GM12878 (cell line): ENCODE measurements around the gene PRKAG3.

Experiments used
- BHLHE40 ChIP-seq, 2 experiments: fragments of 450-650 bp in 1 of 2; IDR thresholded peaks; 2 replicates each; pipeline ENCODE4 v1.6.1; 2011 to 2017; ENCODE audit warnings: low read depth in 2 of 2, borderline replicate concordance in 1 of 2, improper control_type of control experiment in 1 of 2, low read length in 1 of 2, mild to moderate bottlenecking in 1 of 2
- BRCA1 ChIP-seq: IDR thresholded peaks from 2 replicates; pipeline ENCODE4 v1.6.1; 2011; ENCODE audit warnings: low read depth, low read length, improper control_type of control experiment
- CEBPB ChIP-seq, 2 experiments: fragments of 150-350 bp in 1 of 2; IDR thresholded peaks; 2 replicates each; pipeline ENCODE4 v1.6.1; 2012 to 2014; ENCODE audit warnings: low read depth in 2 of 2, low read length in 2 of 2, borderline replicate concordance in 1 of 2, inconsistent platforms in 1 of 2
- CTCF ChIP-seq, 3 experiments: IDR thresholded peaks in 2 of 3; conservative IDR thresholded peaks in 1 of 3; 2 replicates each; pipeline ENCODE4 v1.5.1; 2011; ENCODE audit warnings: low read depth in 3 of 3, low read length in 3 of 3, mild to moderate bottlenecking in 3 of 3, control low read depth in 2 of 3, moderate library complexity in 2 of 3, inconsistent platforms in 1 of 3, mixed read lengths in 1 of 3; ENCODE audit not compliant: control insufficient read depth in 2 of 3, insufficient read depth in 1 of 3; ENCODE audit errors: extremely low read depth in 1 of 3
- MXI1 ChIP-seq: fragments of 150-350 bp; IDR thresholded peaks from 2 replicates; pipeline ENCODE4 v1.6.1; 2011; ENCODE audit warnings: low read depth, mild to moderate bottlenecking, inconsistent platforms, low read length, improper control_type of control experiment
- POLR2A ChIP-seq: IDR thresholded peaks from 2 replicates; pipeline ENCODE4 v1.6.1; 2011; ENCODE audit warnings: low read depth, mild to moderate bottlenecking, low read length

- TF ChIP-seq BHLHE40 (IDR thresholded peaks at IDR 0.05; ENCODE audit: borderline replicate concordance in 1 of 2, low read depth in 2 of 2, low read length in 1 of 2): no peak
- TF ChIP-seq MXI1: no peak
- TF ChIP-seq CEBPB (IDR thresholded peaks at IDR 0.05; ENCODE audit: borderline replicate concordance in 1 of 2, low read depth in 2 of 2, low read length in 2 of 2): no peak
- no peak for TF ChIP-seq CTCF (IDR thresholded peaks at IDR 0.05 in 2 of 3, conservative IDR thresholded peaks at IDR 0.05 in 1 of 3; ENCODE audit: control insufficient read depth in 2 of 3, extremely low read depth in 1 of 3, insufficient read depth in 1 of 3, low read depth in 3 of 3, low read length in 3 of 3)
- TF ChIP-seq BRCA1: no peak
- no peak for TF ChIP-seq POLR2A
Observed at GRCh38 chr2:218796691-218797090, 34.9 kb downstream of the PRKAG3 start.
